ENCODE data around the gene PROC. TPM values are rescaled to one million over a fixed set of nuclear protein-coding genes. Genes with fewer than 3 reads are reported as not detected.
"Not testable (repeated sequence)": the region's sequence is repeated elsewhere in the genome, so short reads cannot be mapped to it uniquely, and the experiment has no call there.

PROC gene
- total RNA-seq, 1 donor from 2014 or later, result not detected

- DNase-seq, result no peak
Observed at GRCh38 chr2:127394492-127394891, 23.7 kb upstream of the PROC start.

- no peak for DNase-seq
Observed at GRCh38 chr2:127397568-127398238, 20.5 kb upstream of the PROC start.

GRCh38 chr2:127398239-127398590, 20.0 kb upstream of the PROC start:
- DNase-seq, result peak; percentile 32

- DNase-seq, result no peak
Observed at GRCh38 chr2:127400533-127400896, 17.7 kb upstream of the PROC start.

GRCh38 chr2:127400897-127401756, 17.1 kb upstream of the PROC start:
- DNase-seq, result no peak

GRCh38 chr2:127401757-127402695, 16.2 kb upstream of the PROC start:
- no peak for DNase-seq

- DNase-seq, result no peak
Observed at GRCh38 chr2:127403460-127403859, 14.8 kb upstream of the PROC start.

GRCh38 chr2:127404466-127405254, 13.6 kb upstream of the PROC start:
- DNase-seq, result no peak

- no peak for DNase-seq
Observed at GRCh38 chr2:127405255-127405610, 13.0 kb upstream of the PROC start.

GRCh38 chr2:127406454-127406853, 11.8 kb upstream of the PROC start:
- DNase-seq, result no peak

GRCh38 chr2:127407091-127407490, 11.1 kb upstream of the PROC start:
- DNase-seq, result no peak

GRCh38 chr2:127407661-127408003, 10.6 kb upstream of the PROC start:
- DNase-seq, result no peak

- peak; percentile 84 for DNase-seq
Observed at GRCh38 chr2:127408004-127408806, 10.0 kb upstream of the PROC start.

- no peak for DNase-seq
Observed at GRCh38 chr2:127408807-127409099, 9.5 kb upstream of the PROC start.

- DNase-seq, result not testable (repeated sequence)
Observed at GRCh38 chr2:127409716-127410115, 8.5 kb upstream of the PROC start.

- no peak for DNase-seq
Observed at GRCh38 chr2:127410871-127411652, 7.2 kb upstream of the PROC start.

- DNase-seq, result no peak
Observed at GRCh38 chr2:127411653-127412369, 6.4 kb upstream of the PROC start.

GRCh38 chr2:127413200-127413599, 5.0 kb upstream of the PROC start:
- no peak for DNase-seq

GRCh38 chr2:127413782-127414637, 4.2 kb upstream of the PROC start:
- DNase-seq, result no peak

Measured in occipital lobe (tissue), 2 donors.